Stimulated activated CD4-positive, alpha-beta T cell treated with anti-CD3 and anti-CD28 coated beads, Interleukin-4, amount 100 ng/mL, for 24 hours (primary cell): ENCODE results near the gene TUT7.
"Not testable (repeated sequence)": the region's sequence is repeated elsewhere in the genome, so short reads cannot be mapped to it uniquely, and the experiment has no call there.

Source experiments
- DNase-seq: peaks from one replicate; pipeline ENCODE4 v3.0.0-alpha.2; 2020

The TUT7 gene

DNA sequence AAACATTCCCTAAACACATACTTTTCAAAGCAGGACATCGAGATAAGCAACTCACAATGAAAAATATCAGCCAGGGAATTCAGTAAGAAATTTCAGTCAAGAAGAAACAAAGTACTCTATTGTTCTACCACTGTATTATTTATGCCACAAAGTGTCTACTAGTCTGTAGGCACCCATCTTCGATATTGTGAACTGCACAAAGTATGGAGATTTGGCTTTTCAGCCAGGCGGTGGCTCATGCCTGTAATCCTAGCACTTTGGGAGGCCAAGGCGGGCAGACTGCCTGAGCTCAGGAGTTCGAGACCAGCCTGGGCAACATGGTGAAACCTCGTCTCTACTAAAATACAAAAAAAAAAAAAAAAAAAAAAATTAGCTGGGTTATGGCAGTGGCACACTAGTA is 63.9 kb downstream of the TUT7 start:
- DNase-seq = not testable (repeated sequence)

DNA sequence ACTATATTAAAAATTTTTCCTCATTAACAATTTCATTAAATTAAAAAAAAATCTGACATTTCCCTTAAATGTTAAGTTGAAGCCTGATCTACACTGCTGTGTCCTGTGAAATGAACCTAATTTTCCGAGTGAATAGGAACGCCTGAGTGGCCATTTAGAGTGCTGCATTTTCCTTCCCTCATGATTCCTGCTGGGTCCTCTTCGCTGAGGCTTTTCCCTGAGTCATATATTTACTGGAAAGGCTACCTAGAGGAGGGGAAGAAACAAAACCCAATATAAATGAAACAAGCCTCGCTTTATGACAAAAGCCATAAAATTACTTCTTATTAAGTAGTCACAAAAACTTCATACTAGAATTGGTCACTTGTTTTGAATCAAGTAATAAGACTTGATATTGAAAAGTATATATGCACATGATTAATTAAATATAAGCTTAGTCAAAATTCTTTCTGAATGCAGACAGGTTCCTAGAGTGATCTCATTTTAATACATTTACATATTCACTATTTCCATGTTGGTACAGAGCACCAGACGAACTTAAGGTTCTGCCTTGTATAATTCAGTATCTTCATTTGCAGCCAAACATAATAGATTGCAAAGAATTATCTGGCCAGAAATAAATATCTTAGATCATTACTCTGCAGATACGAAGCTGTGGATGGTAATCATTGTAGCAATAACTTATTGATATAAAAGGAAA is 65.6 kb downstream of the TUT7 start:
- DNase-seq = no peak

DNA sequence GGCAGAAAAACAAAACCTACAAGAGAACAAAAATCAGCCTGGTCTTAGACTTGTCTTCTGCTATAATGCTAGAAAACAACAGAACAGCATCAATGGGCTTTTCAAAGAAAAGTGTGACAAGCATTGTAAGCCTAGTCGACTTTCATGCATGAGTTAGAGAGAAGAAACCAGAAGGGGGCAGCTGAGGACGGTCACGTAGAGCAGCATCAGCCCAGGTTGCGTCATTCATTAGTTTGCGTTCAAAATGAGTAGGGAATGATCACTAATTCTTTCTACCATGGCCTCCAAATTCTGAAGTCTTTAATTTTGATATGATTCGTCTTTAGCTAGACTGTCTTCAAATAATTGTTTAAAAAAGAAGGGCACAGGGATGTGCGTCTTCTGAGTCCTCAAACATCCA is 67.2 kb downstream of the TUT7 start:
- no peak for DNase-seq

GRCh38 chr9:86286278-86286677 is 67.9 kb downstream of the TUT7 start:
- DNase-seq = no peak

DNA sequence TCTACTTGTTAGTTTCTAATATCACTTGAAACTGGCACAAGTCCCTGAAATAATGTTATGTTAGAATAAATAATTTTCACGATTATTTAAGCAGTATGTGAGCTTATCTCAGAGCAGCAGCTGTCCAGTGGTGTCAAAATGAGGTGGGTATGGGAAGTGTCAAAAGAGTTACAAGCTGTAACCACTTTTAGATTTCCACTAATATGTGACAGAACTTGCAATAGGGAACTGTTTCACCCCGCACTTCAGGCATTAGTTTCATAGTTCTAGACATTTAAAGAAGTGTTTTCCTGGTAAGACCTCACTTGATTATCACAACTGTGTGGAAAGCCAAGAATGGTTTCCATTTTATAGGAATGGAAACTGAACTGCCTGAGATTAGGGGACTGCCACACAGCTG is 68.9 kb downstream of the TUT7 start:
- no peak for DNase-seq

DNA sequence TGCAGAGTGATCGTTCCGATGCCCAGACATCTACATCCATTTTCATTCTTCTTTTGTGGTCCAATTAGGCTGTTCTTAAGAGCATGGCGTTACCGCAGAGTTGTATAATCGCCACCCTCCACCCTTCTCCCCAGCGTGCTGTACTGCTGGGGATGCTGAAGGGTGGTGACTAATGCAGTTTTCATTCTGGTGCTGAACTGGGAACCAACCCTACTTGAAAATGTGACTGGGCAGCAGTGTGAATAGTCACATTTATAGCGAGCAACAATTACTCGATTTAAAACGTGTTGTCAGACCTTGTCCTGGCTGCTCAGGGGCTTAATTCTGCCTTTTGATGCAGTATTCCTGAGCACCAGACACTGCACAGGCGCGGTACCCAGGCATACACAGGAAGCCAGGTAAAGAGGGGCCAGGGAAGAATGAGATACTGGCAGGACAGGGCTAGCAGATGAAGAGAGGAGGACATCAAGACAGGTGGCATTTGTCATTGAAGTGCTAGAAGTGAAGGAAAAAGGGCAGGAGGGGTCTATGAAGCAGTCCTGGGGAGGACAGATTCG is 71.2 kb downstream of the TUT7 start:
- no peak for DNase-seq

GRCh38 chr9:86282077-86282978 is 71.9 kb downstream of the TUT7 start, which contains the start of gene ISCA1:
TSS of gene ISCA1 (minus strand) at chr9:86282538. CDS start at chr9:86282458, 80 bp downstream.
- DNase-seq = peak; percentile 98

DNA sequence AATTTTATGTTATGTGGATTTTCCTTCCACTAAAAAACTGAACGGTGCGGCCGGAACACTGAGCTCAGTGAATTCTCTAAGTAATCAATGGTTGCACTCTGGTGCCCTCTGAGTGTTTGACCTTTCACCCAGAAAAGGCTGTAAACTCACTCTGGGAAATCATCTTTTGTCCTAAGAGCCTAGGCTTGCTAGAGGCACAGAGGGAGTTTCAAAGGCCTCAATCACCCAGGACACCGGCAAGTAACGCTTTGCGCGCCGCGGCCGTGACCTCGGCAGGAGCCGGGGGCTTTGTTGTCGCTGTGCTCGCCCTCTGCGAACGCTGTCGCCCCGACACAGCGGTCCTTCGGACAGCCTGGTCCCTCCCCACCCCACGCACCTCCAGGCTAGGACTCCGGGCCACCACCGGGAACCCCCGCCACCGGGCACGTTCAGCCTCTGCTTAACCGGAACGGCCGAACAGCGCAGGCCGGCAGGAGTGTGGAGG is 72.6 kb downstream of the TUT7 start:
- no peak for DNase-seq

DNA sequence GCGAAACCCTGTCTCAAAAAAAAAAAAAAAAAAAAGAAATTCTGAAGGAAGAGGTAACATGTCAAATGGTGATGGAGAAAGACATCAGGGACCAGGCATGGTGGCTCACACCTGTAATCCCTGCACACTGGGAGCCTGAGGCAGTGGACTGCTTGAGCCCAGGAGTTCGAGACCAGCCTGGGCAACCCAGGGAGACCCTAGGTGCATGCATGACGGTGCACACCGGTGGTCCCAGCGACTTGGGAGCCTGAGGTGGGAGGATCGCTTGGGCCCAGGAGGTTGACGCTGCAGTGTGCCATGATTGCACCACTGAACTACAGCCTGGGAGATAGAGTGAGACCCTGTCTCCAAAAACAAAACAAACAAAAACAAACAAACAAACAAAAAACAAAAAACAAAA is 73.6 kb downstream of the TUT7 start:
- no peak for DNase-seq

GRCh38 chr9:86279839-86280238 is 74.4 kb downstream of the TUT7 start:
- DNase-seq = no peak

DNA sequence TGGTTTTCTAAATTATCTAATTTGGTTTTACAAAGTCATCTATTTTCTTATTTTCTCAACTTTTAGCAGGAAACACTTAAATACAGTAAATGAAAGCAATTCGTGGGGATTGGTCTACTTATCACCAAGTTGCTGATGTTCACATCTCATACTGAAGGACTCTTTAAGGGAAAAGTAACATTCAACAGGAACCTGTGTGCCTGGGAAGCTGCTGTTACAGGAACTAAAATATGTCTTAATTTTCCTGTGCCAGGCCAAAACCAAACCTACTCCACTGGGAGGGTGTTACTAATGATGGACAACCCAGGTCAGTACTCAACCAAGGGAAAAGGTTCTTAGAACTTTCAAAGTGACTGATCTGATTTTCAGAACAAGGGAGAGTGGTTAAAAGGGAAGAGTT is 77.1 kb downstream of the TUT7 start:
- DNase-seq = no peak

GRCh38 chr9:86275962-86276361 is 78.2 kb downstream of the TUT7 start:
- DNase-seq = no peak

DNA sequence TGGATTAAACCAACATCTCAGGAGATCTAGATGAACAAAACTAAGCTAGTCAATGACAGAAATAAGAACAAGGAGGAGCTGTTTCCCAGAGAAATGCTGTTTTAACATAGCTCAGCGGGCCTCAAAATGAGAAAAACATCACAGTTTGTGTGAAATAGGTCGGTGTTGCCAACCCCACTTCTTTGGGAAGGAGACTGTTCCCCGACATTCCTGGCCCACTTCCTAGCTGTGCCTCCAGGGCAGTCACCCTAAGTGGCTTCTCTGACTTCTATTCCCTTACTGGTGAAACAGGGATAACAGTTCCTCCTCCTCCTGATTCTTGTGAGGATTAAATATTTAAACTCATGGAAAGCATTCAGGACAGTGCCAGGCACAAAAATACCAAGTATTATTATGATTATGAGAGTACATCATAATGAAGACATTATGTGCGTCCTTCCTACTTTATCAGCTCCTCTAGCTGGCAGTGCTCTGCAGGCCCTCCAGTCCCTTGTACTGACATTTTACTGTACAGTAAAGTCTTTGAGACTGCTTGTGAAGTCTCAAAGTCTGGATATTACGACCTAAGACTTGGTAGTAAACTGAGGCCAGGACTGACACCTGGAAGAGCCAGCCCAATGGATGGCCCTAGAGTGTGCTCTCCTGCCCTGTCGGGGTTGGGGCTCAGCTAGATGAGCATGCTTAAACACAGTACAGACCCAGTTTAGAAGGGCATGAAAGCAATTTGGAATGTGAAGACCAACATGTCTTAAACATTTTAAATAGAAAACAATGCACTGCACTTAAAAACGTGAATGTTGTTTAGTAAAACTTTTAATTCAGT is 79.2 kb downstream of the TUT7 start:
- no peak for DNase-seq

DNA sequence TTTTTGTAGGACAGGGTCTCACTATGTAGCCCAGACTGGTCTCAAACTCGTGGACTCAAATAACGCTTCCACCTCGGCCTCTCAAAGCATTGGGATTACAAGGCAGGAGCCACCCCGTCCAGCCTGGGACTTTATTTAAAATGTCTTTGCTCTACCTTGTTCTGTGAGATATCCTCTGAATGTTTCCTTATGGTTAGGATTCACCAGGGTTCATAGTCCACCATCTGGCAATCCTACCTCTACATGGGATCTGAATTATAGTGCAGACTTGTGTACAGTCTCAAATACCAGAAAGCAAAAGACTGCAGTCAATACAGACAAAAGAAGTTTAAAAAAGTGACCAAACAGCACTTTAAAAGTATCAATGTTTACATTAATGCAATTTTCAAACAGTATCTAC is 82.0 kb downstream of the TUT7 start:
- DNase-seq = no peak

DNA sequence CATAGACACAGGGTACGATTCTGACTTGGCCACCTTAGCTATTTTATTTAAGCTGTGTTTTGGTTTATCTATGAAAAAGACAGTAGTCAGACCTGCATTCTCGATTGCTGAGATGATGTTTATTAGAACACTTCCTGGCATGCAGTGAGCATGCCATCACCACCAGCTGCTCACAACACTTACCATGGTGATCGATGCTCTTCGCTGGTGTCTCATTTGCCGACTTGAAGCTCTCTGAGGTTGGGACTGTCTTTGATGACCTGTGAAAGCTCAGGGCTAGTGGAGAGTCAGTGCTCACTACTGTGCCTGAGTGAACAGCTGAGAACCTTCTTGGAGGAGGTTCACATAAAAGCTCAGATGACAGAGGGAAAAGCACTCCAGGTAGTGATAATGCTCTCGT is 90.3 kb downstream of the TUT7 start:
- DNase-seq = no peak

DNA sequence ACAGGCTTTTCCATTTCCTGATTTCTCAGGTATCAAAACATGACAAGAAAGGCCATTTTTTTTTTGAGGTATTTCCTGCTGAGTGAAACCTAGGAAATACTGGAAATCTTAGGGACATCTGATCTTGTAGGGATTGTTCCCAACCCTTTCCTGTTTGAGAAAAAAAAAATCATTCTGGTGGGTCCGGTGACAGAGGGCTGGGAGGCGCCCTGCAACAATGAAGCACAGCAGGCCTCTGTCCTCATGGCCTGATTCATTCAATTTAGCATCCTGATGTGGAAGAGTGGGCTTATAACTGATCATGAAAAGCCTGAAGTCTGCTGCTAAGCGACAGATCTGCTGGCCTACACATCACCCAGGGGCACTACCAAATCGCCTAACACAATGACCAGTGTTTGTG is 91.7 kb downstream of the TUT7 start:
- no peak for DNase-seq

DNA sequence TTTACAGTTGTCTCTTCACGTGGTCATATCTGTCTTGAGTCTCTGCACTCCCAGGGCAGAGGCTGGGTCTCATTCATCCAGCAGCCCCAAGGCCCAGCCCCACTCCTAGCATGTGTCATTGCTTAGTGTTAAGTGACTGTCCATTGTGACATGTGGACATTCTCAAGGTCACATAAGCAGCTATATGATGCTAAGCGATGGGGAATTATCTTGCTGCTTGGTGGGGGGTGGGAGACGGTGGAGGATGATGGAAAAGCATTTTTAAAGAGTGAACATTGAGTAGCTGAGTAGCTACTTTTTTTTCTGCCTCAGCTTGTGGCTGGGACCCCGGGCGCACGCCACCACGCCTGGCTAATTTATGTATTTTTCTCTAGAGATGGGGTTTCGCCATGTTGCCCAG is 94.7 kb downstream of the TUT7 start, which contains the start of gene C9orf153:
C9orf153 (minus strand) TSS at position 101 of the 400 bp plus-strand sequence. CDS start 30,054 bp downstream, outside the sequence.
- DNase-seq = no peak

GRCh38 chr9:86257391-86257790 is 96.8 kb downstream of the TUT7 start:
- DNase-seq = no peak

- DNase-seq = no peak
Observed at GRCh38 chr9:86256653-86257052, 97.6 kb downstream of the TUT7 start.

DNA sequence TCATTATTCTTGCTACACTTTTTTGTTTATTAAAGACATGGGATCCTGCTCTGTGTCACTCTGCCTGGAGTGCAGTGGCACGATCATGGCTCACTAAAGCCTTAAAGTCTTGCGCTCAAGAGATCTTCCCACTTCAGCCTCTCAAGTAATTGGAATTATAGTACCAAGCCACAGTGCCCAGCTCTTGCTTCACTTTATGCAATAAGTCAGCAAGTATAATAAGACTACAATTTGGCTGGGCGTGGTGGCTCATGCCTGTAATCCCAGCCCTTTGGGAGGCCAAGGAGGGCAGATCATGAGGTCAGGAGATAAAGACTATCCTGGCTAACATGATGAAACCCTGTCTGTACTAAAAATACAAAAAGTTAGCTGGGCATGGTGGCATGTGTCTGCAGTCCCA is 100.6 kb downstream of the TUT7 start:
- DNase-seq = no peak

DNA sequence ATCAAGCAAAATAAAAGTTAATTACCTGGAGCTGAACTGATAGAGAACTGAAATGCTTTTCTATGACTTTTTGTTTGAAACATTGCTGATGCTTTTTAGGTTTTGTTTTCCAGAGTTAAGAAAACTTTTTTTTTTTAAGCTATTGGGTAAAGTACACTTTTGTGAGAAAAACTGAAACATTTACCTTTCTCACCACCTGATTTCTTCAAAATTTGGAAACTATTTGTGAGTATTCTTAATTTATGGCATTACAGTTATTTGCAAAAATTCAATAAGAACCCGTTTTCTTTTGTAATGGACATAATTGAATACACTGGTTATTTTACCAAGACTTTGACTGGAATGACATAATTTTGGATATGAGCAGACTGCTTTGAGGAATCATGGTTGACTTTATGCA is 101.3 kb downstream of the TUT7 start:
- DNase-seq = no peak

- no peak for DNase-seq
Observed at GRCh38 chr9:86250123-86250522, 104.1 kb downstream of the TUT7 start.

DNA sequence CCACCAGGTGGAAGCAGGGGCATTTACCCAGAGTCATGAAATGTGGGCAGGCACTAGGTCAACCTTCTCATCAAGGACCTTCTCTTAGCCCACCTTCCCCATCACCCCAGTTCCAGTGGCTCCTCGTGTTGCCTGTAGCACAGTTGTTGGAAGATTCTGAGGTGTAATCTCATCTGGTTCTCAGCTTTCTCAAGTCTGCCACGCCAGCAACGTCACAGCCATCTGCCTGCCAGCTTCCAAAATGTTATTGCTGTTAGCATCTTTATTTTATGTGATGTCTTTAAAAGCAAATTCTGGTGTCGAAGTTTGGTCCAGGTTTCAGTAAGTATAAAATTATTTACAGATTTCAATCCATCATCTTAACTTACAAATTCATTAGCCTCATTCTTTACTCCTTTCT is 105.5 kb downstream of the TUT7 start:
- DNase-seq = no peak
